ENCODE results near the gene SEPTIN1. TPM values are rescaled to one million over a fixed set of nuclear protein-coding genes. Genes with fewer than 3 reads are reported as not detected.

Gene SEPTIN1
- total and polyA plus RNA-seq, 2 of the 13 experiments (the other 11 are each of a cell fraction or from before 2014, with no cell fraction given) = 0.18 to 0.67 TPM

GRCh38 chr16:30429678-30430427 lies 47.5 kb upstream of the SEPTIN1 start, which contains the start of gene DCTPP1 (continued):
- TF ChIP-seq CBX5 (CRISPR knock-in tag; IDR thresholded peaks at IDR 0.05; ENCODE audit: borderline replicate concordance) = peak; percentile 81; the same call in 1 of the 2 replicates
- TF ChIP-seq HOXD1 (CRISPR knock-in tag; IDR thresholded peaks at IDR 0.05) = peak; percentile 67; the same call in 1 of the 2 replicates
- TF ChIP-seq ZNF263 (CRISPR knock-in tag; IDR thresholded peaks at IDR 0.05) = peak; percentile 37; the same call in 1 of the 2 replicates
- 0 out of 2 replicates have a peak, but pooled peaks have one; percentile 63 for TF ChIP-seq CENPT (CRISPR knock-in tag; IDR thresholded peaks at IDR 0.05; ENCODE audit: low read depth)
- TF ChIP-seq U2AF2 (IDR thresholded peaks at IDR 0.05; ENCODE audit: low read depth, low read length) = no peak
- no peak; the same call in 1 of the 2 replicates for TF ChIP-seq PLSCR1 (CRISPR knock-in tag; IDR thresholded peaks at IDR 0.05; ENCODE audit: borderline replicate concordance)
- peak; percentile 87 for TF ChIP-seq TAF1 (CRISPR knock-in tag; IDR thresholded peaks at IDR 0.05)
- peak; percentile 71 for TF ChIP-seq ZNF264 (CRISPR knock-in tag; IDR thresholded peaks at IDR 0.05)
- TF ChIP-seq PHB2 (IDR thresholded peaks at IDR 0.05; ENCODE audit: partially characterized antibody) = no peak
- peak; percentile 41; the same call in 1 of the 2 replicates for TF ChIP-seq ZNF225 (CRISPR knock-in tag; IDR thresholded peaks at IDR 0.05)
- peak; percentile 41; the same call in 1 of the 2 replicates for TF ChIP-seq ZNF224 (CRISPR knock-in tag; IDR thresholded peaks at IDR 0.05)
- TF ChIP-seq NR3C1 (CRISPR knock-in tag; IDR thresholded peaks at IDR 0.05) = no peak
- peak; percentile 84; the same call in 1 of the 2 replicates for TF ChIP-seq ZBTB4 (CRISPR knock-in tag; IDR thresholded peaks at IDR 0.05; ENCODE audit: borderline replicate concordance)
- TF ChIP-seq ATRX (CRISPR knock-in tag; IDR thresholded peaks at IDR 0.05; ENCODE audit: borderline replicate concordance) = no peak
- TF ChIP-seq ZNF503 (CRISPR knock-in tag; IDR thresholded peaks at IDR 0.05) = no peak; the same call in 1 of the 2 replicates
- peak; percentile 93 for TF ChIP-seq CEBPB (IDR thresholded peaks at IDR 0.05; ENCODE audit: borderline replicate concordance, low read depth, low read length)
- TF ChIP-seq FOXJ3 (CRISPR knock-in tag; IDR thresholded peaks at IDR 0.05; ENCODE audit: borderline replicate concordance) = peak; percentile 56; the same call in 1 of the 2 replicates
- no peak for TF ChIP-seq PLRG1 (conservative IDR thresholded peaks at IDR 0.05)
- TF ChIP-seq ZBED4 (CRISPR knock-in tag; IDR thresholded peaks at IDR 0.05; ENCODE audit: borderline replicate concordance) = peak; percentile 91
- TF ChIP-seq RBM22 (optimal IDR thresholded peaks at IDR 0.05; ENCODE audit: low read length) = no peak
